Measurements from ENCODE around the gene CYP8B1.

The CYP8B1 gene

DNA sequence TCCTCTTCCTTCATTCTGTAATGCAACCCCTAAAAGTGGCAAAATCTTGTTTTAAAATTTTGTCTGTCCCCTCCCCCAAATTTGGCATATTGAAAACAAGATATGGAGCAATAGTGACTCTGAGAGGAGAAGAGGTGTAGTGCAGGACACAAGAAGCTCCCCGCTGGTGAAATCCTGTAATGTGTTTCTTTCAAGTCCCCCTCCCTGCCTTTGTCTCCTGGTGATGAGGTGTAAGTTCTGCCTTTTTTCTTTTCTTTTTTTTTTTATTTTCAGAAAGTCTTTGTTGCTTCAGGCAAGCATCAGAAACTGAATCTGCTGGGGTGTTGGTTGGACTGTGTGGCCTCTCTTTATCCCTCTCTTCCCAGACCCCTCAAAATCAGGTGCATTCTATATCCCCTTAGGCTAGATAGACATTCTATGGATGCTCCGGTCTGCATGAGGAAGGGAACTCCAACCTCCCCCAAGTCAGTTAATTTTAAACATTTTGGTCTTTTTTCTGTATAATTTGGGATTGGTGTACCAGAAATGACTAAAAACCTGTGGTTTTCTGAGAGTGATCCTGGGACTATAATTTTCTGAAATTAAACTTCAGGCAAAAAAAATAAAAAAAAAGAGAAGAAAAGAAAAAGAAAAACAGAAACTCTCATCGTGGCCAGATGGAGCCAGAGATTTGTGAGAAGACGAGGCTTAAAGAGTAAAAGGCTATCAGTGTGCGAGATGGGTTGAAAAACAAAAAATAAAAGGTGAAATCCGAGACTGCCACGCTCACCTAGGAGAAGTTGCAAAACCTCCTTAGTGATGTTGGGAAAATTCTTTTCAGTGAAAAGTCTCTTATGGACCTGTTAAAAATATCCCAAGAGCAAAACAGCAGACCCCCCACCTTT is 45.0 kb downstream of the CYP8B1 start:
- Histone ChIP-seq H3K4me3 (ENCODE audit: low read depth, low read length) (no peak overlapping the region), H3K27ac (ENCODE audit: extremely low read depth, low read depth, low read length) (no peak overlapping the region), H3K9me3 (ENCODE audit: control insufficient read depth, insufficient read depth, low read depth, low read length) (no peaks in the 10 kb centered on the region), H3K36me3 (ENCODE audit: control insufficient read depth in 2 of 2, insufficient read depth in 1 of 2, low read length in 2 of 2) (no peaks in the 10 kb centered on the region), H3K4me1 (ENCODE audit: control insufficient read depth, insufficient read depth, low read length) (no peaks in the 10 kb centered on the region)
- POLR2A ChIA-PET: interaction anchor here (0.6 to 1.9 kb wide), 2 partner anchors 48 to 49 kb away, joined by 4 read pairs; no protein-coding TSS in a partner anchor
- CTCF ChIA-PET: interaction anchor here (0.6 to 1.9 kb wide), 22 partner anchors 9 to 531 kb away, joined by 3 to 27 read pairs (median 4); partner anchors contain the start of gene ACKR2
- no peak for TF ChIP-seq GLI2 (tag by site-specific recombination; IDR thresholded peaks at IDR 0.05; ENCODE audit: borderline replicate concordance, low read depth)
- TF ChIP-seq ZNF654 (tag by site-specific recombination; IDR thresholded peaks at IDR 0.05; ENCODE audit: low read depth): peak; percentile 60
- TF ChIP-seq PRDM1 (tag by site-specific recombination; IDR thresholded peaks at IDR 0.05): no peak
- no peak for TF ChIP-seq ZNF785 (tag by site-specific recombination; IDR thresholded peaks at IDR 0.05)
- TF ChIP-seq ZNF768 (tag by site-specific recombination; IDR thresholded peaks at IDR 0.05): no peak
- no peak for TF ChIP-seq ZNF639 (tag by site-specific recombination; IDR thresholded peaks at IDR 0.05)
- peak; percentile 60; the same call in 1 of the 2 replicates for TF ChIP-seq CTCF (tag by site-specific recombination; IDR thresholded peaks at IDR 0.05)
- no peak for TF ChIP-seq ZNF2 (tag by site-specific recombination; IDR thresholded peaks at IDR 0.05)
- TF ChIP-seq ZNF335 (tag by site-specific recombination; conservative IDR thresholded peaks at IDR 0.05): peak; percentile 64

DNA sequence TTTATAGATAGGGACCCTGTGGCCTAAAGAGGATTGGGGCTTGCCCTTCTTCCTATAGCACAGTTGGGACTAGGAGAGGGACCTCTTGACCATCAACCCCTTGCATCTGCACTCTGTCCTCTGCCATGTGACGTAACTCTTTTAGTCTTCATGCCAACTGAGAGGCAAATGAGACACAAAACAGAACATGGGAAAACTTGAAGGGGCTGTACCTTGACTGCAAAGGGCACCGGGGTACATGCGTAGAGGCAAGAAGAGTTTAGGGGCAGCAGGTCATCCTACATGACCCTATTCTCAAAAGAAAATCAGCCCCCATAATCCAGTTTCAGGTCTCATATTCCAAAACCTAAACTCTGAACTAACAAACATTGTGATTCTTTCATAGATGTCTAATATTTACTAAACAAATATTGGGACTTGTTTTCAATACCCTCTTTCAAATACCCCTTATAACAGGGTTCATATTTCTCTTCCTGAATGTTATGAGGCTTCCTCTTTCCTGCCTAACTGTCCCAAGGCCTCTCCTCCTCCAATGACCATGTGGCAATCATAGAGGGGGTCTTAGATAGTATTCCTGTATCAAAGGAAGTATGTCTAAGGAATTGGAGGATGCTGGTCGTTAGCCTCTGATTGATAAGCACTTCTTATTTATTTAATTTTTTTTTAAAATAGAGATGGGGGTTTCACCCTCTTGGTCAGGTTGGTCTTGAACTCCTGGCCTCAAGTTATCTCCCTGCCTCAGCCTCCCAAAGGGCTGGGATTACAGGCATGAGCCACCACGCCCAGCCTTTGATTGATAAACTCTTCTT is 45.8 kb downstream of the CYP8B1 start:
- POLR2A ChIA-PET: interaction anchor here (0.6 kb wide), 1 partner anchor 48 kb away, joined by 4 read pairs; no protein-coding TSS in a partner anchor
- H3K4me3 ChIP-seq (ENCODE audit: low read depth, low read length): no peak overlapping the region
- CTCF ChIA-PET: interaction anchor here (0.6 to 1.9 kb wide), 15 partner anchors 9 to 530 kb away, joined by 3 to 27 read pairs (median 5); no protein-coding TSS in a partner anchor
- no peak overlapping the region for H3K27ac ChIP-seq (ENCODE audit: extremely low read depth, low read depth, low read length)
- H3K9me3 ChIP-seq (ENCODE audit: control insufficient read depth, insufficient read depth, low read depth, low read length): no peaks in the 10 kb centered on the region
- H3K4me1 ChIP-seq (ENCODE audit: control insufficient read depth, insufficient read depth, low read length): no peaks in the 10 kb centered on the region
- TF ChIP-seq SP3 (tag by site-specific recombination; IDR thresholded peaks at IDR 0.05) (no peak), ZNF843 (tag by site-specific recombination; IDR thresholded peaks at IDR 0.05) (no peak), ZNF629 (tag by site-specific recombination; IDR thresholded peaks at IDR 0.05) (no peak), ZNF610 (tag by site-specific recombination; IDR thresholded peaks at IDR 0.05; ENCODE audit: borderline replicate concordance) (no peak)
- TF ChIP-seq, protein P1, sequence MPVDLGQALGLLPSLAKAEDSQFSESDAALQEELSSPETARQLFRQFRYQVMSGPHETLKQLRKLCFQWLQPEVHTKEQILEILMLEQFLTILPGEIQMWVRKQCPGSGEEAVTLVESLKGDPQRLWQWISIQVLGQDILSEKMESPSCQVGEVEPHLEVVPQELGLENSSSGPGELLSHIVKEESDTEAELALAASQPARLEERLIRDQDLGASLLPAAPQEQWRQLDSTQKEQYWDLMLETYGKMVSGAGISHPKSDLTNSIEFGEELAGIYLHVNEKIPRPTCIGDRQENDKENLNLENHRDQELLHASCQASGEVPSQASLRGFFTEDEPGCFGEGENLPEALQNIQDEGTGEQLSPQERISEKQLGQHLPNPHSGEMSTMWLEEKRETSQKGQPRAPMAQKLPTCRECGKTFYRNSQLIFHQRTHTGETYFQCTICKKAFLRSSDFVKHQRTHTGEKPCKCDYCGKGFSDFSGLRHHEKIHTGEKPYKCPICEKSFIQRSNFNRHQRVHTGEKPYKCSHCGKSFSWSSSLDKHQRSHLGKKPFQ (tag by site-specific recombination; IDR thresholded peaks at IDR 0.05): no peak
- H3K36me3 ChIP-seq (ENCODE audit: control insufficient read depth in 2 of 2, insufficient read depth in 1 of 2, low read length in 2 of 2): no peaks in the 10 kb centered on the region
